Loucy (cell line): Measurements from ENCODE around the gene NR3C2.

Source experiments
- H2AFZ ChIP-seq: fragments of 200-600 bp; sonication (generic); 2 replicates; pipeline ENCODE4 v1.6.0; 2016; ENCODE audit warnings: antibody characterized with exemption, mild to moderate bottlenecking, low read length, moderate library complexity
- H3F3A ChIP-seq: fragments of 200-600 bp; 2 replicates; pipeline ENCODE4 v1.6.0; 2016; ENCODE audit warnings: antibody characterized with exemption, low read depth, mild to moderate bottlenecking
- H3K27me3 ChIP-seq: fragments of 200-600 bp; sonication (generic); 2 replicates; pipeline ENCODE4 v1.6.1; 2014; ENCODE audit warnings: low read length, mild to moderate bottlenecking; ENCODE audit not compliant: insufficient read depth, poor library complexity, severe bottlenecking
- H3K36me3 ChIP-seq: fragments of 200-600 bp; sonication (generic); 2 replicates; pipeline ENCODE4 v1.6.1; 2016; ENCODE audit warnings: low read length; ENCODE audit not compliant: insufficient read depth
- H3K4me1 ChIP-seq: fragments of 200-600 bp; sonication (generic); 2 replicates; pipeline ENCODE4 v1.5.1; 2014; ENCODE audit warnings: low read length, mild to moderate bottlenecking; ENCODE audit not compliant: insufficient read depth, poor library complexity, severe bottlenecking
- H3K4me2 ChIP-seq: fragments of 200-600 bp; sonication (generic); 2 replicates; pipeline ENCODE4 v1.6.0; 2014; ENCODE audit warnings: antibody characterized with exemption, low read length, low read depth, mild to moderate bottlenecking; ENCODE audit not compliant: poor library complexity, severe bottlenecking
- H3K4me3 ChIP-seq: fragments of 200-600 bp; sonication (generic); 2 replicates; pipeline ENCODE4 v1.5.1; 2014; ENCODE audit warnings: low read length, mild to moderate bottlenecking, mixed read lengths; ENCODE audit not compliant: poor library complexity, severe bottlenecking
- H3K79me2 ChIP-seq: fragments of 200-600 bp; sonication (generic); 2 replicates; pipeline ENCODE4 v1.6.1; 2014; ENCODE audit warnings: low read length; ENCODE audit not compliant: insufficient read depth
- H3K9ac ChIP-seq: fragments of 200-600 bp; sonication (generic); 2 replicates; pipeline ENCODE4 v1.6.0; 2014; ENCODE audit warnings: mild to moderate bottlenecking, low read depth, low read length, moderate library complexity; ENCODE audit not compliant: poor library complexity, severe bottlenecking
- H3K9me2 ChIP-seq: fragments of 200-600 bp; sonication (generic); replicated peaks from 2 replicates; pipeline ENCODE4 v1.6.1; 2016; ENCODE audit warnings: low read depth, low read length, mixed read lengths
- H3K9me3 ChIP-seq: fragments of 200-600 bp; sonication (generic); 2 replicates; pipeline ENCODE4 v1.6.1; 2014; ENCODE audit warnings: mild to moderate bottlenecking, antibody characterized with exemption, low read length, low read depth; ENCODE audit not compliant: insufficient read depth
- H4K20me1 ChIP-seq: fragments of 200-600 bp; sonication (generic); 2 replicates; pipeline ENCODE4 v1.6.0; 2014; ENCODE audit warnings: antibody characterized with exemption, low read length, mild to moderate bottlenecking; ENCODE audit not compliant: insufficient read depth, poor library complexity, severe bottlenecking
- EZH2phosphoT487 ChIP-seq: fragments of 200-600 bp; IDR thresholded peaks from 2 replicates; pipeline ENCODE4 v1.6.1; 2018; ENCODE audit warnings: antibody characterized with exemption, mild to moderate bottlenecking, moderate library complexity, borderline replicate concordance
- TF ChIP-seq, protein P1 (sequence below): fragments of 200-600 bp; sonication (generic); conservative IDR thresholded peaks from 2 replicates; pipeline ENCODE4 v1.5.1; 2014; ENCODE audit warnings: mild to moderate bottlenecking, antibody characterized with exemption, low read length

NR3C2 gene

DNA sequence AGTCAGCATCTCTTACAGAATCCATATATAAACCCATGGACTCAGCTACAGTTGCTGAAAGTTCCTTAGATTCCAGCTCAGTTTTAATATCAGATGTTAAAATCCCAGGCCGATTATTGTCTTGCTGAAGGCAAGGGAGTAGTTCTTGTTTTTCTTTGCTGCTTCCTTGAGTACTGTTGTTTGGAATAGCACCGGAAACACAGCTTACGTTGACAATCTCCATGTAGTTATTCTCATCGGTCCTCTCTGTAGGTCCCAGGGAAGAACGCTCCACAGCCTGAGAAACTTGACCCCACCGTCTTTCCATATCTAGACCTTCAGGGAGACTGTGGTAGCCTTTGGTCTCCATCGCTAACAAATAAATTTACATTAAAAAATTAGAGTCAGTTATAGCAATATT lies 5.7 kb downstream of the NR3C2 start:
- Histone ChIP-seq H3F3A (no peaks in the 10 kb centered on the region), H3K9ac (no peak overlapping the region), H3K27me3 (no peaks in the 10 kb centered on the region), H3K9me3 (no peaks in the 10 kb centered on the region), H4K20me1 (no peaks in the 10 kb centered on the region), H3K36me3 (no peaks in the 10 kb centered on the region), H3K79me2 (no peaks in the 10 kb centered on the region), H2AFZ (no peak overlapping the region), H3K4me3 (no peak overlapping the region), H3K4me1 (peaks cover 24% of the 10 kb centered on the region), H3K4me2 (no peak overlapping the region), H3K9me2 (no peaks in the 10 kb centered on the region)
- TF ChIP-seq, protein P1, sequence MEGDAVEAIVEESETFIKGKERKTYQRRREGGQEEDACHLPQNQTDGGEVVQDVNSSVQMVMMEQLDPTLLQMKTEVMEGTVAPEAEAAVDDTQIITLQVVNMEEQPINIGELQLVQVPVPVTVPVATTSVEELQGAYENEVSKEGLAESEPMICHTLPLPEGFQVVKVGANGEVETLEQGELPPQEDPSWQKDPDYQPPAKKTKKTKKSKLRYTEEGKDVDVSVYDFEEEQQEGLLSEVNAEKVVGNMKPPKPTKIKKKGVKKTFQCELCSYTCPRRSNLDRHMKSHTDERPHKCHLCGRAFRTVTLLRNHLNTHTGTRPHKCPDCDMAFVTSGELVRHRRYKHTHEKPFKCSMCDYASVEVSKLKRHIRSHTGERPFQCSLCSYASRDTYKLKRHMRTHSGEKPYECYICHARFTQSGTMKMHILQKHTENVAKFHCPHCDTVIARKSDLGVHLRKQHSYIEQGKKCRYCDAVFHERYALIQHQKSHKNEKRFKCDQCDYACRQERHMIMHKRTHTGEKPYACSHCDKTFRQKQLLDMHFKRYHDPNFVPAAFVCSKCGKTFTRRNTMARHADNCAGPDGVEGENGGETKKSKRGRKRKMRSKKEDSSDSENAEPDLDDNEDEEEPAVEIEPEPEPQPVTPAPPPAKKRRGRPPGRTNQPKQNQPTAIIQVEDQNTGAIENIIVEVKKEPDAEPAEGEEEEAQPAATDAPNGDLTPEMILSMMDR, result no peak

DNA sequence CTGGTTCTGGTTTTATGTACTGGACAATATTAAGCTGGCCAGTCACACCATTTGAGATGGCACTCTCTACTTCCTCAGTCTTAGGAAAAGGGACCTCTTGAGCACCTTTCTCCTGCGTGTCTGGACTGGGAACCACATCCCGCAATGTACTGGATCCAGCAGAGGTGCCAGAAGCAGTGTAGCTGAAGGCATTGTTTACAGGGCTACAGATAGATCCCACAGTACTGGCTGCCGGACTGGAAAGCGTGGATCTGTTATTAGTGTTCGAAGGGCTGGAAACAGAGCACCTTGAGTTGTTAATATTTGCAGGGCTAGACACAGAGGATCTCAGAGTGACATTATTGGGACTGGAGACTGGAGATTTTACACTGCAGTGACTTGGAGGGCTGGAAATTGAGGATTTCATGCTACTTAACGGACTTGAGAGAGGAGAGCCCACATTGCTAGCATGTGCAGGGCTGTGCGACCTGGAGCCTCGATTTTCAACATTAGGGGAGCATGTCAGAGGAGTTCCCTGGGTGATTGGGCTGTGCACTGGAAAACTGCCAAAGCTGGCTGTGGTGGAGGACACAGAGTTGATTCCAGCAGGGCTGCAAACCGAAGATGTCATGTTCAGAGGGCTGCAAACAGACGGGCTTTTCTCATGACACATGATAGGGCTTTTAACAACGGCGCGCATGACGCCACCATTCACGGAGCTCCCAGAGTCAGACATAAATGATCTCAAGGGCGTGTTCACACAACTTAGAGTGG lies 6.4 kb downstream of the NR3C2 start:
- no peaks in the 10 kb centered on the region for H3K79me2 ChIP-seq
- H3K4me3 ChIP-seq, result no peak overlapping the region
- peaks cover 19% of the 10 kb centered on the region for H3K4me1 ChIP-seq
- H3K27me3 ChIP-seq, result no peaks in the 10 kb centered on the region
- no peak for TF ChIP-seq EZH2phosphoT487
- TF ChIP-seq, protein P1, result no peak
- no peaks in the 10 kb centered on the region for H3K36me3 ChIP-seq
- H4K20me1 ChIP-seq, result no peaks in the 10 kb centered on the region
- H3F3A ChIP-seq, result no peaks in the 10 kb centered on the region
- H2AFZ ChIP-seq, result no peak overlapping the region
- H3K4me2 ChIP-seq, result no peak overlapping the region
- H3K9me3 ChIP-seq, result no peaks in the 10 kb centered on the region
- H3K9ac ChIP-seq, result no peak overlapping the region
- no peaks in the 10 kb centered on the region for H3K9me2 ChIP-seq

DNA sequence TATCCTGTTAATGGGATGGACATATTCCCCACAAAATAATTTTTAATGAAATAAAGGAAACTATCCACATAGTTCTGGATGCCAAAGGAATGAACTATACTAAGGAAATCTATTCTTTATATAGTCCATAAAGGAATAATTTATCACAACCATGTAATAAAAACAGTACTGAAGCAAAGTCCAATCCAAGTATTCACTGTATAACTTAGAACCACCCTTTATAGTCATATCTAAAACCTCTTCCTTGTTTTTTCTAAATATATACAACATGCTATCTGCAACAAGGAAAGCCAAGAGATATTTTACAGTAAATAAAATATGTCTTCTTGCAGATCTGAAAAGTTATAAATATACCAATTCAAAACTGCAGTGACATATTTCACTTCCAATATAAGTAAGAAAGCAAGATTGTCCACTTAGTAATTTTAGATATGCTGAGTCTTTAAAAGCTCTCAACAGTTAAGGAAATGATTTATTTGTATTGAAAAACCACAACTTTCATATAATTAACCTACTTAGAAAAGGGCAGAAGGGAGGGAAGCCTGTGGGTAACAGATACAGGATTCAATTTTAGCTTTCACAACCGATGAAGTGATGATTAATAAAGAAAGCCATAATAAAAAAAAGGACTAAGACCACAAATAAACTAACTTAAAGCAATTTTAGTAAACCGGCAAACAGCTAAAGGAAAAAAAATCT lies 8.0 kb downstream of the NR3C2 start:
- no peaks in the 10 kb centered on the region for H3F3A ChIP-seq
- no peaks in the 10 kb centered on the region for H3K79me2 ChIP-seq
- no peaks in the 10 kb centered on the region for H3K9me3 ChIP-seq
- no peaks in the 10 kb centered on the region for H3K27me3 ChIP-seq
- TF ChIP-seq, protein P1, result no peak
- no peak for TF ChIP-seq EZH2phosphoT487
- no peak overlapping the region for H3K9ac ChIP-seq
- H4K20me1 ChIP-seq, result no peaks in the 10 kb centered on the region
- H2AFZ ChIP-seq, result no peak overlapping the region
- H3K36me3 ChIP-seq, result no peaks in the 10 kb centered on the region
- peak overlapping the region; percentile 50 for H3K4me2 ChIP-seq
- H3K4me1 ChIP-seq, result peaks cover 14% of the 10 kb centered on the region
- H3K4me3 ChIP-seq, result peak overlapping the region; percentile 52
- H3K9me2 ChIP-seq, result no peaks in the 10 kb centered on the region
